Fibroblast of skin of left quadriceps (primary cell): Measurements from ENCODE around the gene ENHO.
"Not testable (repeated sequence)": the region's sequence is repeated elsewhere in the genome, so short reads cannot be mapped to it uniquely, and the experiment has no call there.

Experiments
- DNase-seq, 2 experiments: peaks; one replicate each; pipeline ENCODE4 v3.0.0-alpha.2; 2013; ENCODE audit warnings: low read depth in 2 of 2

The ENHO gene

GRCh38 chr9:34506623-34507022, 16.2 kb downstream of the ENHO start:
- DNase-seq, result no peak

DNA sequence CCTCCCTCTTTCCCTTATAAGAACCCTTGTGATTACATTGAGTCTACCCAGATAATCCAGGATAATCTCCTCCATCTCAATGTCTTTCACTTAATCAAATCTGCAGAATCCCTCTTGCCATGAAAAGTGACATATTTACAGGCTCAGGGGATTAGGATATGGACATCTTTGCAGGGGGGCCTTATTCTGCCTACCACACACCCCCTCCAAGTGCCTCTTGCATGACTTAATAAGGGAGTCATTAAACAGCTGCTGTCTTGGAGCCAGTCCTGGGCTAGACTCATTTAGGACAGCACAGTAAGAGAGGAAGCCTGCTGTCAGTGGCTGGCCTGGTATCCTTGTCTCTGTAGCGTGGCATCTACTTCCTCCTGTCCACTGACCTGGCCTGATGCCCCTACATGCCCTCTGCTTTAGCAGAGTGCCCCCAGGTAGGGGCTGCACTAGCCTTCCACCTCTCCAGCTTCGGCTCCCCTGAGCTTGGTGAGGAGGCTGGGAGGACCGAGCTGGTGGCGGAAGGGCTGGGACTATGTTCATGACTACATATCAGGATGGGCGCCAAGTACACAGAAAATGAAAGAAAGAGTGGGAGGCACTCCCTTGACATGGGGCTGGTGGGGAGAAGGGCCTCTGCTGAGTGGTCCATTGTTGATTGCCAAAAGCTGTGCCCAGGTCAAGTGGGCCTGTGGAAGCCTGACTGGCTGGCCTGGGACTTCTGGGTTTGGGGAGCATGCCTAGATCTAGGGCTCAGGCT, 17.2 kb downstream of the ENHO start:
- DNase-seq, result no peak

GRCh38 chr9:34503406-34503805, 19.4 kb downstream of the ENHO start:
- DNase-seq, result no peak

- no peak for DNase-seq
Measured at GRCh38 chr9:34502891-34503290, 19.9 kb downstream of the ENHO start.

DNA sequence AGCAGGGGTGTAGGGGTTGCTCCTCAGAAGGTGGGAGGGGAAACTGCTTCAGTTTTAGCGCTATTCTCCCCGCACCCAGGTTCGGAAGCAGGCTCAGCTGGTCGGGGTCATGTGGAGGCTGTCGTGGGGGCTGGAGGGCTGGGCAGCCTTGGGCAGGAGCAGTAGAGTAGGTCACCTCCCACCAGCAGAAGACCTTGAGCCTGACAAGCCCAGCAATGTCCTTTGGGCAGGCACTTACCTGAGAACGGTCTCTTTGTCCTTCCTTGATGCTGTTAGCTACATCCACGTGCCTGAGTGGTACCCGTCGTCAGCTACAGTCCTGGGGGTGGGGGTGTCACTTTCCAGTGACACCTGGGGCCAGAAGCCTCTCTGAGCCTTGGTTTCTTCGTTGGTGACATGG, 20.3 kb downstream of the ENHO start:
- DNase-seq, result no peak

DNA sequence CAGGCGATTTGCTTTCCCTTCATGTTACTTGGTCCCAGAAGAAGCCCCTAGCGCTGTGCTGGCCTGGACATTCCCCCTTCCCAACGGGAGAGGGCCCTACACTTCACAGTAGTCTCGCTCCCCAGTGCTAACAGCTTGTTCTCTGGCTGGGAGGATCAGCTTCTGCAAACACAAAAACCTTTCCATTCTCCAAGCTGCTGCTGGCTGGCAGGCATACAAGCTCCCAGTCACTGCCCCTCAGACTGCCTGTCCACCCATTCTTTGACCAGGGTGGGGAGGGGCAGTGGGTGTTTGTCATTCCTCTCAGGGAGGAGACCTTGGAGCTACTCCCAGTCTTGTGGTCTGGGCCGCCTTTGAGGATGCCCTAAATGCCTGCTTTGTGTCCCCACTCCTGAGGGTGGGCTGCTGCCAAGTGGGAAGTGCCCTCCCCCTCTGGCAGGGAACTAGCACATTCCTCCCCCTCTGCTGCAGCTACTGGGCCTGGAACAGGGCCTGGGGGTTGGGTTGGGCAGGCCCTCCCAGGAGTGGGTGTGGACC, 20.8 kb downstream of the ENHO start:
- no peak for DNase-seq

GRCh38 chr9:34501372-34501771, 21.4 kb downstream of the ENHO start:
- DNase-seq, result no peak

DNA sequence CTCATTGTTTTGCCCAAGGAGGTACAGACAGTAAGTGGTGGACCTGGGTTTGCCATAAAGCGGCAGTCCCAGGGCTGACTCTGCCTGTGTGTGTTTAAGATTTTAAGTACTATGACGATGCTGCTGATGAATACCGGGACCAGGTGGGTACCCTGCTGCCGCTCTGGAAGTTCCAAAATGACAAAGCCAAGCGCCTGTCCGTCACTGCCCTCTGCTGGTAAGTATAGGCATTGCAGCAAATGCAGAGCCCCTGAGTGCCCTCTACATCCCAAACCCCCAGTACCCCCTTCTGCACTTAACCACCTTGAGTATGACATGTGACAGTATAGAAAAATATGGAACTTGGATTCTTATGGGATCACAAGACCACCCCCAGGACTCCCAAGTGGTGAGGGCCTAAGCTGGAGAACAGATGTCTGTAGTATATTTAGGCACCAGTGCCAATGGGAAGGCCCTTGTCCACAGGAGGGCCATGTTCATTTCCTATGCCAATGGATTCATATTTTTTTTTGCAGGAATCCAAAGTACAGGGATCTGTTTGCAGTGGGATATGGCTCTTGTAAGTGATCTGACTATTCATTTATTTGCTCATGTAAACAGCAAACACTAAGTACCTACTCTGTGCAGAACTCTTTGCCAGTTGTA, 22.0 kb downstream of the ENHO start:
- DNase-seq, result no peak

- DNase-seq, result no peak
Measured at GRCh38 chr9:34499076-34499475, 23.7 kb downstream of the ENHO start.

- no peak for DNase-seq
Measured at GRCh38 chr9:34498553-34498952, 24.2 kb downstream of the ENHO start.

GRCh38 chr9:34496149-34496712, 26.6 kb downstream of the ENHO start:
- no peak for DNase-seq

- no peak for DNase-seq
Measured at GRCh38 chr9:34493972-34494535, 28.7 kb downstream of the ENHO start.

GRCh38 chr9:34492051-34492450, 30.7 kb downstream of the ENHO start:
- no peak for DNase-seq

DNA sequence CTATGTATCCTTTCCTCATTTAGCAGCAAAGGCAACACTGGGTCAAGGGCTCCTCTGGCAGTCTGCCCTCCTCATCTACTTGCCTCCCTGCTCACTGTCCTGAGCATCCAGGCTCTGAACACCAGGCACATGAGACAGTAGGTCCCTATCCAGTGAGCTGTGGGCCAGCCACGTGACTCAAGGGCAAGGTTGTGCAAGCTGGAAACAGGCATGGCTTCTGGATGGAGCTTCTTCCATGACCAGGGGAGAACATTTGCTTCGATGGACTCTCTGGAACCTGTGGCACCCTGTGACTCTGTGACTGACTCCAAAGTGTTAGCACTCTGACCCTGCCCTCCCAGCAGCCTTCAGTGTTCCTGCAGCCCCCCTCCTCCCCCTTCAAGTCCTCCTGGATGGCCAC, 31.2 kb downstream of the ENHO start:
- DNase-seq, result no peak

DNA sequence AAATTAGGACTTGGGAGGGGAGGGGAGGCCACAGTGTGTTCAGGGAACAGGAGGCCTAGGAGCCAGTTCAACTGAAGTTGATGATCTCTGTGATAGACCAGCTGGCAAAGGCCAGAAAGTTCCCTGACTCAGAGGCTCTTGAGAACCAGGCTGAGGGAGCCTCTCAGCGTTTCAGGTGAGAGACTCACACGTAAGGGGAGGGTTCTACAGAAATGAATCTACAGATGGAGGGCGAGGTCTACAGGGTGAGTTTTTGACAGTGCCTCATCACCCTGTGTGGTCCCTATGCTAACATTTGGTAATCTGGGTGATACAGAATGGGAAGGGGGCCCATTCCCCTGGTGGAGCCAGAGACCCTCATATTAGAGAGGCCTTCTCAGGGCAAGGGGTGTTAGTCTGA, 32.0 kb downstream of the ENHO start:
- DNase-seq, result no peak

- DNase-seq, result no peak
Measured at GRCh38 chr9:34490360-34490759, 32.4 kb downstream of the ENHO start.

DNA sequence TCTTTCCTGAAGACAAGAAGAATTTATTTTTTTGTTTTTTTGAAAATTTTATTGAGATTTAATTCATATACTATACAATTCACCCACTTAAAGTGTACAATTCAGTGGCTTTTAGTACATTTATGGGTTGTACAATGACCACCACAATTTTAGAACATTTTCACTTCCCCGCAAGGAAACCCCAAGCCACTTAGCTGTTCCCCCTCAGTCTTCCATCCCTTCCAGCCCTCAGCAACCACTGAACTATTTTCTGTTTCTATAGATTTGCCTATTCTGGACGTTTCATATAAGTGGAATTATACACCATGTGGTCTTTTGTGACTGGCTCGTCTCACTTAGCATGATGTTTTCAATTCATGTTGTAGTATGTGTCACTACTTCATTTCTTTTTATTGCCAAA, 36.2 kb downstream of the ENHO start:
- no peak for DNase-seq

- DNase-seq, result no peak
Measured at GRCh38 chr9:34485822-34486221, 37.0 kb downstream of the ENHO start.

DNA sequence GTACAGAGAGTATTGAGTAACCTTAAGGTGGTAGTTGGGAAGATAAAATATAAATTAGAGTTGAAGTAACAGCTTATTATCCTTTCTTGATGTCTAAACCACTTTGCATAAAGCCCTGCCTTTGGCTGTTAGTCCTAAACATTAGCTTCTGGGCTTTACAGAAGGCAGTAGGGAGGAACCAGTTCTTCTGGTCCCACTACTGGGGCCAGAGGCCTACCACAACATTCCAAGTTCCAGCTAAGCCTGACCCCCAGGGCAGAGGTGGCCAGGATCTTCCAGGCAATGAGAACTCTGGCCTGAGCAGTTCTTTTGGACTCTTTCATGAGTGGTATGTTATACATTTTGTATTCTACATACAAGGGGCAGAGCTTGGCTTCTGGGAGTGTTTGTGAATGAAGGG, 38.1 kb downstream of the ENHO start:
- no peak for DNase-seq

DNA sequence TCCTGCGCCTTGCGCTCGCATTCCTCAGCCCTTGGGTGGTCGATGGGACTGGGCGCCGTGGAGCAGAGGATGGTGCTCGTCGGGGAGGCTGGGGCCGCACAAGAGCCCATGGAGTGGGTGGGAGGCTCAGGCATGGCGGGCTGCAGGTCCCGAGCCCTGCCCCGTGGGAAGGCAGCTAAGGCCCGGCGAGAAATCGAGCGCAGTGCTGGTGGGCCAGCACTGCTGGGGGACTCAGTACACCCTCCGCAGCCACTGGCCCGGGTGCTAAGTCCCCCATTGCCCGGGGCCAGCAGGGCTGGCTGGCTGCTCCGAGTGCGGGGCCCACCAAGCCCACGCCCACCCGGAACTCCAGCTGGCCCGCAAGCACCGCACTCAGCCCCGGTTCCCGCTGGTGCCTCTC, 40.0 kb downstream of the ENHO start:
- DNase-seq, result not testable (repeated sequence)

GRCh38 chr9:34481620-34482019, 41.2 kb downstream of the ENHO start:
- DNase-seq, result not testable (repeated sequence)

DNA sequence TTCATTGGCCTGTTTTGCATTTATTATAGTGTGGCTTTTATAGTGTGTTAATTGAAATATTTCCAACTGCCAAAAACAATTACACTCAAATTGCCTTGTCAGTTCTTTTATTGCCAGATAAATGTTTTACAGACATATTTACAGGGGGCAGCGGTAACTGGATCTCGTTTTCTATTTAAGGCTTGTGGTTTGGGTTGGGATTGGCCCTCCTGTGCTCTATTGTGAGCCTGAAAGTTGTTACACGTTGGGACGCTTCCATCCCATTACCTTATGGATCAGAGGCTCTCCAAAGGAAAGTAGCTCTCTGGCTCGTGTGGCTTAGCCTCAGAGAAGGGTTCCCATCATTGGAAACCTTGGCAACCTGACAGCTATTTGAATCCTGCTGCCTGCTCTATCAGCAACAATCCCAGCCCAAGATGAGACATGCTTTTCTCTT, 43.3 kb downstream of the ENHO start:
- no peak for DNase-seq

DNA sequence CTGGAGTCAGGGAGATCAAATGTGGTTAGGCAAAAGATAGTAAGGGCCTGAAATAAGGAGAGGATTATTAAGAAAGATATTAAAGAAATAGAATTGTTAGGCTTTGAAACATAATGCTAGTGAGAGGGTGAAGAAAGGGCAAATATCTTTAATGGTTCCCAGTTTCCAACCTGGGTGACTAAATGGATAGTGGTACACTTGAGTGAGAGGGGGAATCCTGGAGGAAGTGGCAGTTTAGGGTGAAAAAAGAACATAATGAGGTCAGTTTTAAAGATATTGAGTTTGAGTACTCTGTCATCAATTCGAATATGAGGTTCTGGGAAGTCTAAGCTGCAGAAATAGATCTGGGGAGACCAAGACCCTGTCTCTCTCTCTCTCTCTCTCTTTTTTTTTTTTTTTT, 45.2 kb downstream of the ENHO start:
- DNase-seq, result no peak
